ENCODE results near the gene TENM4.

Gene TENM4

DNA sequence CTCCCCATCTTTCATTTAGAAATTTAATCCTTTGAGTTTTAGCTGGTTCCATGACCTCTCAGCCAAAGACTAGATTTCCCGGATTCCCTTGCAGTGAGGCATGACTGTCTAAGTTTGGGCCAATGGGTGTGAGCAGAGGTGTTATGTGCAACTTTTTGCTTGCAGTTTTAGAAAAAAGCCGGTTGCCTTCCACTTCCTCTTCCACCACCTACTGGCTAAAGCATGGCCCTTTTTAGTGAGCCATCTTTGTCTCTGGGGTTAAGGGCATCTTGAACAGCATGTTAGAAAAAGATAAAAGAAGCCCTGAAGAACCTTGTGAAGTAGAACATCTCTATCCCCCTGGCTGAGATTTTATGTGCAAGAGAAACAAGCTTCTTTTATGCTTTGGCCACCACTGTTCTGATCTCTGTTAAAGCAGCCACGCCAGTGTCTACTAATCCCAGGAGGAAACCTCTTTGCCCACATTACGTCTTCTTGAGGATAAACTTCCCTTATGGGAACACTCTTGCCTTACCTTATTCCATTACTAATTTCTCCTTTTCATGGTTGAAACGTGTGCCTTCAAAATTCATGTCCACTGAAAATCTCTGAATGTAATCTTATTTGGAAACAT is 279.9 kb downstream of the TENM4 start:
- no peak for DNase-seq

DNA sequence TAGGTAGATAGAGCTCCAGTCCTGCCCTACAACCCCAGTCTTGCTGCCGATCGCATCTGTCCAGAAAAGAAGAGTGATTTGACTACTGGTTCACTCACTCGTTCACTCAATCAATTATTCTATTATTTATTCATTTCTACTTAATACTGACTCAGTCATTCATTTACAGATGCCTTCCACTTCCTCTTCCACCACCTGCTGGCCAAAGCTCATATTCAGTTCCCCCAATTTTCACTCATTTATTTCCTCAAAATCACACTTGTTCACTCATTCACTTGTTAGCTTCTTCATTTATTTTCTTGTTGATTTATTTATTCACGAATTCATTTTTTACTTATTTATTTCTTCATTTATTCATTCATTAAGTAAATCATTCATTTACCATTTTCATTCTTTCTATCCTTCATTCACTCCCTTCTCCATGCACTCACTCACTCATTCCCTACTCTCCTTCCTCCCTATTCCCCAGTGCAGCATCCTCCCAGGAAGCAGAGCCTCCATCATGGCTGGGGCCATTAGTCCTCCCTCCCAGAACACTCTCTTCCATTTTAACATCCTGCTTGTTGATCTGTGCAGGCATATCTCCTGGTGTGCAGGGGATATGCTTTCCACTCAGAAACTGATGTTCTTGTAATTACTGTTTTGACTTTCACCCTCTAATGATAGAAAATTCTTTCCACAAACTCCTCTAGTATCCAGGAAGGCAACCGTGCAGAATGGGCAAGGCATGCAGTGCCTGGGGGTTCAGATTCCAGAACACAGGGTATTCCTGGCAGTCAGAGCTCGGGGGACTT is 281.0 kb downstream of the TENM4 start:
- no peak for DNase-seq

DNA sequence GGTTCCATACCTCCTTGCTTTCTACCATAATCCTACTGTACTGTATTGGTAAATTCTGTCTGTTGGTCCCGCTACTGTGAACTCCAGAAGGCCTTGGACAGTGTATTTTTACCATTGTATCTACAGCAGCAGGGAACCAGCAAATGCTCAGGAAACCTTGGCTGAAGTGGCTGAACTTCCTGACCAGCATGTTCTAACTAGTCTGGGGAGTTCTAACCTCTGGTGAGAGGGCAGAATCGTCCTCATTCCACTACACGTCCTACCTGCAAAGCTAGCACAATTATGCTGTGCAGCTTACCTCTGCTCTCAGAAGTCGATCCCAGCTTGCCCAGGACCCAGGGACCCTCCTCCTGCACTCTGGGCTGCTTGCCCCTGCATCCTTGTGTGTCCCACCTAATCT is 283.1 kb downstream of the TENM4 start:
- no peak for DNase-seq

DNA sequence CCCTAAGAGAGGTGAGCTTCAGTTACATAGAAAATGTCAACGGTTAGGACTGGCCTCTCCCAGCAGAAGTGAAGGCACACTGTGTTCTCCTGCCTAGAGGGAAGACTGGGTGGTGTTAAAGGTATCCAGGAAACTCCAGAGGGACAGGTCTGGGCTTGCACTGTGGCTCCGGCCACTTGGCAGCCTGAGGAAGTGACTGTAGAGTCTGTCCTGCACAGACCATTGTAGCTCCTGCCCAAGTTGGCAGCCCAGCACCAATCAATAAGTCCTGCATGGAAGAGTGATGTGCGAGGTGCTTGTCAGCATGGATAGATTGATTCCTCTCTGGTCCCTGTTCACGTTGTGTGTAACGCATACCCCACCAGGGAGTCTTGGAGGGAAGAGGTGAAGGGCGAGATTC is 284.8 kb downstream of the TENM4 start:
- no peak for DNase-seq

DNA sequence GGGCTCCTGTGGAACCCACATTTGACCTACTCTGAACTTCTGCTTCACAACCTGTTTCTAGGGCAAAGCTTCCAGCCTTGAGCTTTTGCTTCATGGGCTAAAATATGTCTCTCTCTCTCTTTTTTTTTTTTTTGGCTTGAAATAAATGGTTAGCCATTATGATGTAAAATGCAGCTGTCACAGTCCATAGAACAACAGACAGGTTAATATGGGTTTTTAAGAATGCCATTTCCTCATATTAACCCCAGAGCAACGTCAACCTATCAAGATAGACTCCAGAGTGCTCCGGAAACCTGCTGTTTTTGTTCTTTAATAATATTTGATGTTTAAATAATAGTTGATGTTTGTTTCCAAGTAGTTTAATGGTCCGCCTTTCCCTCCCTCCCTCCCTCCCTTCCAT is 285.6 kb downstream of the TENM4 start:
- no peak for DNase-seq

DNA sequence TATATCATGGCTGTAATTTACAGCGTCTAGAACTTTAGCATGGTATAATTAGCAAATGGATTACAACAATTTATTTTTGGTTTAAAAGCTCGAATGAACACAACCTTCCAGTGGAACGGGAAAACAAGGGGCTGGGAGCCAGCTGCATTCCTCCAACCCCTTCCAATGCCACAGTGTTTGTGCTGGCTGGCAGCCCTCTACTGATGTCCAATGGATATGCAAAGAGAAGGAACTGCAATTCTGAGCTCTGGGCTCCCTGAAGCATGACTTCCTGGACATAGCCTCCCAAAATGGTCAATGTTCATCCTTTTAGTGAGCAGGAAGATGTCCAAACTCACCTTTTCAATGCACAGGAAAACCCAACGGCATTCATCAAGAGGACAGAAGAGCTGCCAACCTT is 288.3 kb downstream of the TENM4 start:
- DNase-seq: peak; percentile 48

DNA sequence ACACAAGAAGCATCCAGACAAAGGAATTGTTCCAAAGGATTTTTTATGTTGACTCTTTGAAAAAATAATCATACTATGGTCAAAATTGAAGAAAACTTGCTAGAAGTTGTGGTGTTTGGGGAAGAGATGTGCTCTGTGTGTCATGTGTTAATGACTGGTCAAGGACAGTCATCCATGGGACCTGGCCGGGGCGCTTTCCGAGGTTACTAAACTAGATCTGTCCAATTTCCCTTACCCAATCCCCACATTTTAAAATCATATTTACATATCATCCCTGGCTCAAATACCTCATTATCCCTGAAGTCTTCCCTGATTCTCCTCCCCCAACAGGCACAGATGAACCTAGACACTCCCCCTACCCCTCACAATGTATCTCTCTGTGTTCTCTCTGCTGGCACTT is 289.4 kb downstream of the TENM4 start:
- no peak for DNase-seq

DNA sequence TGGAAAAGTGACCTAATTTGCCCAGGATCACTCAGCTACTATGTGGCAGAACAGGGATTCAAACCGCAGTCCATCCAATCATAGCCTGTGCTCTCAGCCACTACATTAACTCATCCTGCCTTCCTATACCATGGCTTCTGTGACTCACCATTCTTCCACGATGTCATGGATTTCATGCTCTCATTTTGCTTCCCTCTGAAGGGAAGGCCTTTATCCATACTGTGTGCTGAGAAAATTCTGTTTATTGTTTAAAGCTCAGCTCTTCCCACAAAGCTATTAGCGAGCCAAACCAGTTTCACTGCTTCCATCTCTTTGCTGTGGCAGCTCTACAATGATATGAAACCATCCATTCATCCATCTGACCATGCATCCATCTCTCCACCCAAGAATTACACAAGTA is 289.9 kb downstream of the TENM4 start:
- no peak for DNase-seq

DNA sequence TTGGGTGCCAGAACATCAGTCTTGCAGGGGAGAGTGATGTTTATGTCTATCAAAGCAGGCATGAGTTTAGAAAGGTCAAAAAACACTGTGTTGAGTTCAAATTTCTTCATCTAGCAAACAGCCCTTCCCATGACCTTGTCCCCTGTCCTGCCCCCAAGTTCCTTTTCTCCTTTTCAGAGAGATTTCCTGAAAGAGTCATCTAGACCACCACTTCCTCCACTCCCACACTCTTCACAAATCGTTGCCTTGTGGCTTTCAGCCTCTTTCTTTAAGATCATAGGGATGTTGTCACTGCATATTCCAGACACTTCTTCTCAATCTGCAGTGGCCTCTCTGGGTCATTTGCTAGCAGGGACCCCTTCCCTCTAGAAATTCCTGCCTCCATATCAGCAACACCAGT is 290.5 kb downstream of the TENM4 start:
- no peak for DNase-seq

DNA sequence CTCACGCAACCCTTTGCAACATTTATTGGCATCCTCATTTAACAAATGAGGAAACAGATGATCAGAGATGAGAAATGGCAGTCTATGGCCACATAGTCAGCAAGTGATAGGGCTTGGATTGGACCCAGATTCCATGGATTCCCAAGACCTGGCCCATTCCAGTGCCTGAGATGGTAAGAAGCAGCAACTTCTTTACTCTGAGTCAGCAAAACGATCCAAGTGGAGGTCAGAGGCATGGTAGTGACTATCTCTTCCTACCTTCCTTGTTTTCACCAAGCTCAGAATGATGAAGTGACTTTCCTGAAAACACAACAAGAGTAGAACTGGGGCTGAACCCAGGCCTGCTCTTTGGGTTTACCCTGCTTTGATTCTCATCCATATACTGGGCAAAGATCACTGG is 293.1 kb downstream of the TENM4 start:
- DNase-seq: no peak

DNA sequence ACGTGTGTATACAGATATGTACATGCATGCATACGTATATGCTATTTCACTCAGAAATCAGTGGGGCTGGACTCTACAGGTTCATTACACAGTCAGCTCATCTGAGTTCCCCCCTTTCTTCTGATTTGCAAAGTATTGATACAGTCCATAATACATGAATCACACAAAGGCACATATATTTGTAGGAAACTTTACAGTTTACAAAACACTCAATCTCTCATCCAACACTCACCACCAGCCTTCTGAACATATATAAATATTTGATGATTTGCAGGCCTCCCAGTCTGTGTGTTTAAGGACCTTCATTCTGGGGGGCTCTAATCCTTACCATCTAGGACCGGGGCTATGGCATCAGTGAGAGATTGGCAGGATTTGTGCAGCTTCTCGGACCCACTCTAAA is 293.8 kb downstream of the TENM4 start:
- DNase-seq: no peak

DNA sequence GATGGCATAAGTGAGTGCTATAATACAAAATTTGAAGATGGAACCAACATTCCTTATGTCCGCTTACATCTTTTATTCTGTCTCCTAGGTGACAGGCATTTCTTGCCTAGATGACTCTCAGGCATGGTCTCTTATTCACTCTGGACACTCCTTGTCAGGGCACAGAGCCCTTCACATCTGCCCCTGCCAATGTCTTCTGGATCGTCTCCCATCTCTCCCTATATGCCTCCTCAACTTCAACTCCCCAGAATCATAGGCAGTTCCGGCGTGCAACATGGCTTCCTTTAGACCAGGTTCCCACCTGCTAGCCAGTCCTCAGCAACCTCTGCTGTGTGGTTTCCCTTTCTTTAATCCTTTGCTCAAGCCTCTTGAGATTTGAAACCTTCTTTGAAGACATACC is 300.9 kb downstream of the TENM4 start:
- DNase-seq: no peak

DNA sequence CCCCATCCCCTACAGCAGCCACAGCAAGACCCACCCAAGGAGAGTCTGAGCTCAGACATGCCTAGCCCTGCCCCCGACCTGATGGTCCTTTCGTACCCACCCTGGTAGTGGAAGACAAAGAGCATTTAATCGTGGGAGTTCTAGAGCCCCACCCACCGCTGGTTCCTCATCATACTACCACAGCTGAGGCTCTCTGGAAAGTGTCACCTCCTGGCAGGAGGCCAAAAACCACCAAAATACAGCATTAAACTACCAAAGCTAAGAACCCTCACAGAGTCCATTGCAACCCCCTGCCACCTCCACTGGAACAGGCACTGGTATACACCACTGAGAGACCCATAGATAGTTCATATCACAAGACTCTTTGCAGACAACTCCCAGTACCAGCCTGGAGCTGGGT is 311.1 kb downstream of the TENM4 start:
- DNase-seq: no peak

DNA sequence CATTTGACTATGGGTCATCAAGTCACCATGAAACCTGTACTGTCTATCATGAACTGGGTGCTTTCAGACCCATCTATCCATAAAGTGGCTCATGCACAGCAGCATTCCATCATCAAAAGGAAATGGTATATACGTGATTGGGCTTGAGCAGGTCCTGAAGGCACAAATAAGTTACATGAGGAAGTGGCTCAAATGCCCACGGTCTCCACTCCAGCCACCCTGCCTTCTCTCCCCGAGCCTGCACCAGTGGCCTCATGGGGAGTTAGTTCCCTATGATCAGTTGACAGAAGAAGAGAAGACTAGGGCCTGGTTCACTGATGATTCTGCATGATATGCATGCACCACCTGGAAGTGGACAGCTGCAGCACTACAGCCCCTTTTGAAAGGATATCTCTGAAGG is 312.5 kb downstream of the TENM4 start:
- no peak for DNase-seq

DNA sequence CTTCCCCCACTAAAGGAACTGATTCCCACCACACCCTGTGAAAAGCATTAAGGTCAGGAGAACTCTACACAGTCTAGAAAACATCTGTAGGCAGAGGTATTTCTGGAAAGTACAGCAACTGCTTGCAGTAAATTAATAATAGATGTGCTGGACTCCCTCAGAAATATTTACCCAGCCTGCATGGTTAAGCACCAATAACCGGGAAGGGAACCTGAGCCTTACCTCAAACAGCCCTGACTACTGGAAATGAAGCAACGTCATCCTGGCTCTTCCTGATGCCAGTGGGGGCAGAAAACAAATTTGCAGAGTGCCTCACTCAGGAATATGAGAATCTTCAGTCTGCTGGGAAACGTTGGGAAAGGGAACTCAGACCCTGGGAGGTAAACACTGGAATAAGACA is 318.1 kb downstream of the TENM4 start:
- no peak for DNase-seq

DNA sequence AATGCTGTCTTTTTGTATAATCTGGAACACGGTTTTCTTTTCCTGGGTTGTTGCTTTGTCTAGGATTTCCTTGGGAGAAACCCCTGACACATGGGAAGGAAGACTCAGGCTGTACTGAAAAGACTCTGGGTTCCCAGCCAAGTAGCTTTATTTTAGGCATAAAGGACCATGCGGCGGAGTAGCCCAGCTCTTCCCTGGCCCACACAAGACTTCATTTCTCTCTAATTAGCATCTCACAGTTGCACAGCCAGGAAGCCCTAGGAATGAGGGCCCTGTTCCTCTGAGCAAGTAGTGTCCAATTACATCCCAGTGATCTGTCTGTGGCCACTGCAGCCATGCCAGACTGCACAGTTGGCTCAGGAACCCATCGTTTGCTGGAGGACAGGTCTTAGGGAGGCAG is 319.5 kb downstream of the TENM4 start:
- DNase-seq: peak; percentile 51

DNA sequence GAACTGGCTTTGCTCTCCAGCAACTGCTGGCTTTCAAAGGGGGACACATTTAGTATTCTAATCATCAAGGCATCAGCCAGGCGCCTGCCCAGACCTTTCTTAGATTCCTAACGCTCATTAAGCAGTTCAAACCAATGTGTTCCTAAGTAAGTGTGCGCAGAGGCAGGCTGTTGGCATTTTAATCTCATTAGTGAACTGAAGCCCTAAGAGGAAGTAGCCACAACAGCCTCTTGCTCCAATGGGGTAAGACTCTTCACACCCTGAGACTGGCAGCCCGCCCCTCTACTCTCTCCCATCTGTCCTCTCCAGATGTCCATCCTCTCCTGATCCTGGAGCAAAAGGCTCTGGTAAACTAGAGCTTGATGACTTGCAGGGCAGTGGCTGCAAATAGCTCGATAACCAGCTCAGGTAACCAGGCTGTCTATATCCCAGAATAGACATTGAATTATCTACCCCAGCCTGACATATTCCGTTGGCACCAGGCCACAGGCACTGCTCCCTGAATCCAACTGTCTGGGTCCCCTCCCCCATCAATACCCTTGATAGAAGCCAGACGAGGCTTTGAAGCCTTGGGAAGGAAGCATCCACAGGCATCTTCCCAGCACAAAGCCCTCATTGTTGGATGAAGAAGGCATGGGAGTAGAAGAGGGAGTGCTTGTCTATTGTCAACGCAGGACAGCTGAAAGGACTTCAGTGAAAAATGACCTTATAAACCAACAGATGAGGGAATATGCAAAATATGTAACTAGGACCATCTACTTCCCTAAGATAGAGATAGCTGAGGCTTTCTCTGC is 321.1 kb downstream of the TENM4 start:
- DNase-seq: no peak

DNA sequence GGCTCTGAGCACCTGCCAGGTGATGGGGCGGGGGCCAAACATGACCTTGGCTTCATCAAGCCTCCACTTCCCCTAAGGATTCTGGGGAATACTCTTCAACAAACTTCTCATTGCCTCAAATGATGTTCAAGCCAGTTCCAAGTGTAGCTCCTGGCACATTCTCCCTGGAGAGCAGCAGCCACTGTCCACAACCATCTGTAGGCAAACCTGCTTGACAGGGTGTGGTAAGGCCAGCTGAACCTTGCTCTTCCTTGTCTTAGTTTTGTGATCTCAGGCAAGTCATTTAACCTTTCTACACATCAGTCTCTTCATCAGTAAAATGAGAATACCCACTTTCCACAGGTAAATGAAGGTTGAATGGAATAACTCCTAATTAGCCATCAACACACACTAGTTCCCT is 323.3 kb downstream of the TENM4 start:
- DNase-seq: no peak

DNA sequence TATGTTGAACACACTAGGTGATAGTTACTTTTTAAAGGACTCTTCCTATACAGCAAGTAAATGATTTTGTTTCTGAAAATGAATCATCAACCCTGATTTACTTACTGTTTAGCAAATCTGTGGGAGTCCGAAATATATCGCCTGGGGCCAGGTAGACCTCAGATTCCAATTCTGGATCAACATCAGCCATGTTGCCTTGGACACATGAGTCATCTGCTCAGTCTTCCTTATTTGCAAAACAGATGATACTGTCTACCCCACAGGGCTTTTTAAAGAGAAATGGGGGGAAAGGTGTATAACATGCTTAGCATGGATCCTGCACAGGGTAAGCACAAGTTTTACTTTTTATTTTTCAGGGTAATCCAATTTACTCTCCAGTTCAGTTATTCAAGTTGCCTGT is 324.2 kb downstream of the TENM4 start:
- DNase-seq: no peak

DNA sequence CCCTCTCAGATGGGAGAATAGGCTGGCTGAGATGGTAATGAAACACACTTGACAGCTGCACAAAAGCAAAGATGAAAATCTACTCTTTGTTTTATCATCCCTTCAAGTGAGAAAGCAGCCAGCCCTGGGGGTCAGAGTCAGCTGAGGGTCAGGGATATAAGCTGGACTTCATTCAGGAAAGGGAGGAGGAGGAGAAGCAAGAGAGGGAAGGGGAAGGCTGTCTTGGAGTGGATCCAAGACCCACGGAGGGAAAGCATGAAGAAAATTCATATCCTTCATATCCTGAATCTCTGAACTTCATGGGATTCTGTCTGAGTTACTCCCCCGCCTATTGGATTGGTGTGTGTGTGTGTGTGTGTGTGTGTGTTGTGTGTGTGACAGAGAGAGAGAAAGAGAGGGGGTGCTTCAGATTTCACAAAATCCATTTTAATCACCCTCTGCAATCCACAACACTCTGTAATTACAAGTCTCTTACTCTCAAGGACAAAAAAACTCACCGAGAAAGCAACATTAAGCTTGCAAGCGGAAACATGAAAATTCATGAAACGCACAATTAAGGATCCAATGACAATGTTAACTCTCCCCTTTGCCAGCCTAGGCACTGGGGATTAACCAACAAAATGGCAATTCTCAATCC is 327.7 kb downstream of the TENM4 start:
- peak; percentile 51 for DNase-seq

DNA sequence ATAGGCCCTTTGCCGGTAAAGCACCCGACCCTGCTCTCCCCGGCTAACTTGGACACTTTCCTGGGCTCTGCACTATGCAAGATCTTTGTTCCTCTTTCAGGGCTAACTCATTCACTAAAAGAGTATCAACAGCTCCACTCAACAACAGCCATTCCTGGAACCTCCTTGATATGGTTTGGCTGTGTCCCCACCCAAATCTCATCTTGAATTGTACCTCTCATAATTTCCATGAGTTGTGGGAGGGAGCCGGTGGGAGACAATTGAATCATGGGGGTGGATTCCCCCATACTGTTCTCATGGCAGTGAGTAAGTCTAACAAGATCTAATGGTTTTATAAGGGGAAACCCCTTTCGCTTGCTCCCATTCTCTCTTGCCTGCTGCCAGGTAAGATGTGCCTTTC is 330.0 kb downstream of the TENM4 start:
- DNase-seq: no peak

DNA sequence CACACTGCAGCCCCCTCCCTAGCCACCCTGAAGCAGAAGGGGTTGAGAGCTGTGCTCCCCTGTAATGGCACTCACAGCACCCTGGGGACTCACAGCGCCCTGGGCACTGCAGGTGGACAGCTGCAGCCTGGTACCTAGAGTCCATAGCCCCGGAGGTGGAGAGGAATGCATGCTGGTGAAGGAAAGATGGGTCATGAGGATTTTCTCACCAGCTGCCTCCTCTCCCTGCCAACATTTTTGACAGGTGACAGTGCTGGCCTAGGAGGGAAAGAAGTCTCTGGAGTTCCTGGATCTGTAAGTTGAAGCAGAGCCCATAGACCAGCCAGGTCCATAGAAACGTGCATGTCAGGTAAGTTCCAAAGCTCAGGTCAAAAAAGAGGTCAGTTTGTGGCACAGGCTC is 330.5 kb downstream of the TENM4 start:
- DNase-seq: no peak

DNA sequence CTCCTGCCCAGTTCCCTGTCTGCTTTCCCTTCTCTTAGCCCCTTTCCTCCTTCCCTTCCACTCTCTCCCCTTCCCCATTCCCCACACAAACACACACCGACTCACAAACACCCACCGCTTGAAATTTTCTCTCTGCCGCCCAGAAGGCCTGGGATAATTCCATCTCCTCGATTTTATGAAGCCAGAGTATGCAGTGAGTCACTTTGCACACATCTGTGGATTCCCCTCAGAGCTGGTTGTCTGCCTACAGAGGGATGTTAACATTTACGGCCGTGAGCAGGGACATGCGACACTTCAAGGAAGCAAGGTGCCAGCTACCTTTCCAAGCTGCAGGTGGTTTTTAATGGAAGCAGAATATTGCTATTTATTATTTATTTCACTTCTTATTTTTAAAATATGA is 332.0 kb downstream of the TENM4 start:
- DNase-seq: no peak

DNA sequence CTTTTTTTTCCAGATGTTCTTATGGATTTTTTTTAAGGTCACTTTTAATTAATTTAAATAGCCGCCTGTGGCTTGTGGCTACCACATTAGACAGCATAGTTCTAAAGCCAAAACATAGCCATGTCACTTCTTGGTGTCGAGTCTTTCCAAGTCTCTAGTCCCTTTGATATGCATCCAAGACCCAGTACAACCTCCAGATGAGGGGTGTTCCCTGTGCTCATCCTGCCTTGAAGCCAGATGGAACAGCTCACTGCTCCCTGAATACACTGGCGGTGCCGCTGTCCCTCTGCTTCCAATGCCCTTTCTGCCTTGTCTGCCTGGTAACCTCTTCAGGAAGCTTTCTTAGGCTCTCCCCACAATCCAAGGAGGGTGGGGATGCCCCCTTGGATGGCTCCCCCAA is 338.0 kb downstream of the TENM4 start:
- DNase-seq: no peak

All from right hindlimb (tissue), 1 donor.